Measurements from ENCODE around the gene UVRAG. TPM values are rescaled to one million over a fixed set of nuclear protein-coding genes. Genes with fewer than 3 reads are reported as not detected.

UVRAG gene
- total RNA-seq, 1 experiment from 2014 or later: 29.5 TPM

- no peaks in the 10 kb centered on the region; the same call in 1 of the 2 replicates for H3K27me3 ChIP-seq (ENCODE audit: control insufficient read depth, insufficient read depth, low read length)
- no peak for DNase-seq (ENCODE audit: low read depth, low spot score)
- no peak overlapping the region for H3K27ac ChIP-seq (ENCODE audit: low read length)
- no peaks in the 10 kb centered on the region for H3K36me3 ChIP-seq (ENCODE audit: control insufficient read depth, insufficient read depth, low read length)
- POLR2A ChIA-PET: no interaction called here
- no peak for ATAC-seq
- BruUV-seq (replicated peaks): no TSS peak
- no peak overlapping the region for H3K4me3 ChIP-seq (ENCODE audit: low read depth in 2 of 2, low read length in 2 of 2)
- TF ChIP-seq SIN3A (IDR thresholded peaks at IDR 0.05; ENCODE audit: borderline replicate concordance, insufficient read depth, low read depth, low read length): no peak
- no peak for TF ChIP-seq POLR2AphosphoS5 (IDR thresholded peaks at IDR 0.05; ENCODE audit: low read depth, low read length)
- no peak for TF ChIP-seq TCF7L2 (IDR thresholded peaks at IDR 0.05; ENCODE audit: low read depth, low read length)
- TF ChIP-seq, protein P1, sequence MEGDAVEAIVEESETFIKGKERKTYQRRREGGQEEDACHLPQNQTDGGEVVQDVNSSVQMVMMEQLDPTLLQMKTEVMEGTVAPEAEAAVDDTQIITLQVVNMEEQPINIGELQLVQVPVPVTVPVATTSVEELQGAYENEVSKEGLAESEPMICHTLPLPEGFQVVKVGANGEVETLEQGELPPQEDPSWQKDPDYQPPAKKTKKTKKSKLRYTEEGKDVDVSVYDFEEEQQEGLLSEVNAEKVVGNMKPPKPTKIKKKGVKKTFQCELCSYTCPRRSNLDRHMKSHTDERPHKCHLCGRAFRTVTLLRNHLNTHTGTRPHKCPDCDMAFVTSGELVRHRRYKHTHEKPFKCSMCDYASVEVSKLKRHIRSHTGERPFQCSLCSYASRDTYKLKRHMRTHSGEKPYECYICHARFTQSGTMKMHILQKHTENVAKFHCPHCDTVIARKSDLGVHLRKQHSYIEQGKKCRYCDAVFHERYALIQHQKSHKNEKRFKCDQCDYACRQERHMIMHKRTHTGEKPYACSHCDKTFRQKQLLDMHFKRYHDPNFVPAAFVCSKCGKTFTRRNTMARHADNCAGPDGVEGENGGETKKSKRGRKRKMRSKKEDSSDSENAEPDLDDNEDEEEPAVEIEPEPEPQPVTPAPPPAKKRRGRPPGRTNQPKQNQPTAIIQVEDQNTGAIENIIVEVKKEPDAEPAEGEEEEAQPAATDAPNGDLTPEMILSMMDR (IDR thresholded peaks at IDR 0.05): no peak
- TF ChIP-seq, protein P2, sequence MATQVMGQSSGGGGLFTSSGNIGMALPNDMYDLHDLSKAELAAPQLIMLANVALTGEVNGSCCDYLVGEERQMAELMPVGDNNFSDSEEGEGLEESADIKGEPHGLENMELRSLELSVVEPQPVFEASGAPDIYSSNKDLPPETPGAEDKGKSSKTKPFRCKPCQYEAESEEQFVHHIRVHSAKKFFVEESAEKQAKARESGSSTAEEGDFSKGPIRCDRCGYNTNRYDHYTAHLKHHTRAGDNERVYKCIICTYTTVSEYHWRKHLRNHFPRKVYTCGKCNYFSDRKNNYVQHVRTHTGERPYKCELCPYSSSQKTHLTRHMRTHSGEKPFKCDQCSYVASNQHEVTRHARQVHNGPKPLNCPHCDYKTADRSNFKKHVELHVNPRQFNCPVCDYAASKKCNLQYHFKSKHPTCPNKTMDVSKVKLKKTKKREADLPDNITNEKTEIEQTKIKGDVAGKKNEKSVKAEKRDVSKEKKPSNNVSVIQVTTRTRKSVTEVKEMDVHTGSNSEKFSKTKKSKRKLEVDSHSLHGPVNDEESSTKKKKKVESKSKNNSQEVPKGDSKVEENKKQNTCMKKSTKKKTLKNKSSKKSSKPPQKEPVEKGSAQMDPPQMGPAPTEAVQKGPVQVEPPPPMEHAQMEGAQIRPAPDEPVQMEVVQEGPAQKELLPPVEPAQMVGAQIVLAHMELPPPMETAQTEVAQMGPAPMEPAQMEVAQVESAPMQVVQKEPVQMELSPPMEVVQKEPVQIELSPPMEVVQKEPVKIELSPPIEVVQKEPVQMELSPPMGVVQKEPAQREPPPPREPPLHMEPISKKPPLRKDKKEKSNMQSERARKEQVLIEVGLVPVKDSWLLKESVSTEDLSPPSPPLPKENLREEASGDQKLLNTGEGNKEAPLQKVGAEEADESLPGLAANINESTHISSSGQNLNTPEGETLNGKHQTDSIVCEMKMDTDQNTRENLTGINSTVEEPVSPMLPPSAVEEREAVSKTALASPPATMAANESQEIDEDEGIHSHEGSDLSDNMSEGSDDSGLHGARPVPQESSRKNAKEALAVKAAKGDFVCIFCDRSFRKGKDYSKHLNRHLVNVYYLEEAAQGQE (IDR thresholded peaks at IDR 0.05; ENCODE audit: insufficient read depth in 1 of 2, low read depth in 2 of 2, low read length in 1 of 2): no peak
- no peaks in the 10 kb centered on the region for H3K9me3 ChIP-seq (ENCODE audit: control insufficient read depth, insufficient read depth, low read depth, low read length)
- intact Hi-C loops (cut with micrococcal nuclease; ENCODE audit: unreplicated experiment): no loop called here
- in situ Hi-C loops (cut with HindIII; ENCODE audit: low pct_unique_long_range_greater_than_20kb, low sequenced_read_pairs): no loop called here
- CTCF ChIA-PET: no interaction called here
- H3K4me1 ChIP-seq (ENCODE audit: control insufficient read depth, insufficient read depth, low read length): peaks cover 4% of the 10 kb centered on the region; the same call in 1 of the 2 replicates
Observed at GRCh38 chr11:76161261-76161961, 346.4 kb downstream of the UVRAG start.

GRCh38 chr11:76162336-76163288, 347.6 kb downstream of the UVRAG start:
- intact Hi-C loops (cut with micrococcal nuclease; ENCODE audit: unreplicated experiment): no loop called here
- CTCF ChIA-PET: no interaction called here
- BruUV-seq (replicated peaks): no TSS peak
- POLR2A ChIA-PET: no interaction called here
- Histone ChIP-seq H3K9me3 (ENCODE audit: control insufficient read depth, insufficient read depth, low read depth, low read length) (no peaks in the 10 kb centered on the region), H3K36me3 (ENCODE audit: control insufficient read depth, insufficient read depth, low read length) (no peaks in the 10 kb centered on the region), H3K4me3 (ENCODE audit: low read depth in 2 of 2, low read length in 2 of 2) (no peak overlapping the region), H3K4me1 (ENCODE audit: control insufficient read depth, insufficient read depth, low read length) (peaks cover 4% of the 10 kb centered on the region; the same call in 1 of the 2 replicates), H3K27ac (ENCODE audit: low read length) (no peak overlapping the region), H3K27me3 (ENCODE audit: control insufficient read depth, insufficient read depth, low read length) (no peaks in the 10 kb centered on the region; the same call in 1 of the 2 replicates)
- in situ Hi-C loops (cut with HindIII; ENCODE audit: low pct_unique_long_range_greater_than_20kb, low sequenced_read_pairs): no loop called here
- no peak for DNase-seq (ENCODE audit: low read depth, low spot score)
- no peak for TF ChIP-seq TCF7L2 (IDR thresholded peaks at IDR 0.05; ENCODE audit: low read depth, low read length)
- TF ChIP-seq SIN3A (IDR thresholded peaks at IDR 0.05; ENCODE audit: borderline replicate concordance, insufficient read depth, low read depth, low read length): no peak
- TF ChIP-seq, protein P2 (IDR thresholded peaks at IDR 0.05; ENCODE audit: insufficient read depth in 1 of 2, low read depth in 2 of 2, low read length in 1 of 2): no peak
- TF ChIP-seq, protein P1 (IDR thresholded peaks at IDR 0.05): no peak
- TF ChIP-seq POLR2AphosphoS5 (IDR thresholded peaks at IDR 0.05; ENCODE audit: low read depth, low read length): no peak
- no peak for ATAC-seq

Data from Panc1 (cell line).